Body of pancreas (tissue), 4 donors: ENCODE data around the gene KCTD21.

Source experiments
- POLR2A ChIP-seq, 3 donors: fragments of 450-650 bp; IDR thresholded peaks; one replicate each; pipeline ENCODE4 v1.6.1; 2016; ENCODE audit warnings: antibody characterized with exemption in 3 of 3, mild to moderate bottlenecking in 2 of 3
- TF ChIP-seq, protein P1 (sequence below), 7 experiments: fragments of 450-650 bp in 4 of 7; fragments of 200-600 bp in 3 of 7; sonication (generic) in 3 of 7; IDR thresholded peaks; one replicate each; pipeline ENCODE4 v1.5.1; 2016 to 2019; ENCODE audit warnings: antibody characterized with exemption in 7 of 7

DNA sequence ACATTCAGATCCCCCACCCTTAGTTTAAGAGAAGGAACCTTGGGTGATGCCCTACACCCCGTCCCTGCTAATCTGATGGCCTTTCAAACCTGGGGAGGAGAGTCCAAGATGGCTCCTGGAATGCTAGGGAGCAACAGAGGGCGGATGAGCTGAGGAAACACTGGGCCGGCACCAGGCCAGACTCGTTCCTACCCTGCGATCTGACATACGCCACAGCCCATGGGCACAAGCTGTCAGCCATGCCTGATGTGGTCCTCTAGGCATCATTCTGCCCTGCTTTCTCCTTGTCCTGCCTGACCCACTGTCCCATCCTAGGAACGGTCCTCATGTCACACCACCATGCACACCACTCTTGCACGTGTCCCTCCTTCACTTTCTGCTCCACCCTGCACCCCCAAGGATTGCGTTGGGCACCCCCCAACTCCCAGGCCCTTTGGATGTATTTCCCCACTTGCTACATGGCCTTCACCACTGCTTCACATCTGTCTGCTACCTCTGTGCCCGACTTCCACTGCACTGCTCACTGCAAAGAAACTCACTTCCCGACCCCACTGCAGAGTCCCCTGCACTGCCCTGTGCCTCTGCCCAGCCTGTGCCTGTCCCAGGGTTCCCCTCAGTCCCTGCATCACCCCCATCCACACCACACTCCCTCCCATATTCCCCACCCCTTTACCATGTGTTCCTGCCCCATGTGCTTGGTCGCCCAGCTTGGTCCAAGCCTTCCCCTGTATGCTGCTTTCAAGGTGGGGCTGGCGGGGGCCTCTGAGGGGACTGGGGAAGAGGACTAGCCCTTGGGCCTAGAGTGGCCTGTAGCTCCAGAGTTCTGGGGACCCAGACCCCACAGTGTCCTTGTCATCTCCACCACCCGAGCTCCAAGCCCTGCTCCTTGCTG, 29.5 kb upstream of the KCTD21 start:
- TF ChIP-seq POLR2A (IDR thresholded peaks at IDR 0.05): no peak
- TF ChIP-seq, protein P1, sequence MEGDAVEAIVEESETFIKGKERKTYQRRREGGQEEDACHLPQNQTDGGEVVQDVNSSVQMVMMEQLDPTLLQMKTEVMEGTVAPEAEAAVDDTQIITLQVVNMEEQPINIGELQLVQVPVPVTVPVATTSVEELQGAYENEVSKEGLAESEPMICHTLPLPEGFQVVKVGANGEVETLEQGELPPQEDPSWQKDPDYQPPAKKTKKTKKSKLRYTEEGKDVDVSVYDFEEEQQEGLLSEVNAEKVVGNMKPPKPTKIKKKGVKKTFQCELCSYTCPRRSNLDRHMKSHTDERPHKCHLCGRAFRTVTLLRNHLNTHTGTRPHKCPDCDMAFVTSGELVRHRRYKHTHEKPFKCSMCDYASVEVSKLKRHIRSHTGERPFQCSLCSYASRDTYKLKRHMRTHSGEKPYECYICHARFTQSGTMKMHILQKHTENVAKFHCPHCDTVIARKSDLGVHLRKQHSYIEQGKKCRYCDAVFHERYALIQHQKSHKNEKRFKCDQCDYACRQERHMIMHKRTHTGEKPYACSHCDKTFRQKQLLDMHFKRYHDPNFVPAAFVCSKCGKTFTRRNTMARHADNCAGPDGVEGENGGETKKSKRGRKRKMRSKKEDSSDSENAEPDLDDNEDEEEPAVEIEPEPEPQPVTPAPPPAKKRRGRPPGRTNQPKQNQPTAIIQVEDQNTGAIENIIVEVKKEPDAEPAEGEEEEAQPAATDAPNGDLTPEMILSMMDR (IDR thresholded peaks at IDR 0.05): no peak
